Activated naive CD8-positive, alpha-beta T cell treated with anti-CD3 and anti-CD28 coated beads, Interleukin-2, amount 10 ng/mL, durations not matched to agents 7 days and 5 days (primary cell): ENCODE results near the gene CIDEB. TPM values are rescaled to one million over a fixed set of nuclear protein-coding genes. Genes with fewer than 3 reads are reported as not detected.
"Not testable (repeated sequence)": the region's sequence is repeated elsewhere in the genome, so short reads cannot be mapped to it uniquely, and the experiment has no call there.

ENCODE experiments used
- ATAC-seq: fragments of 150-1000 bp; cut with Tn5 transposase; one replicate; pipeline ENCODE4 v1.10.0; 2021; ENCODE audit warnings: low read depth, moderate library complexity
- POLR2A ChIA-PET: fragments of 350-600 bp; sonication (Branson Sonifier 250); formaldehyde crosslinking; loops from one replicate; lab custom pipeline; 2021; ENCODE audit warnings: antibody characterized with exemption; lab: Charles Lee
- DNase-seq: peaks from one replicate; pipeline ENCODE4 v3.0.0; 2021
- H3K27ac Mint-ChIP-seq: one replicate; pipeline ENCODE4 v1.8.0; 2022; ENCODE audit warnings: mild to moderate bottlenecking, mixed read lengths
- H3K27me3 Mint-ChIP-seq: one replicate; pipeline ENCODE4 v1.8.0; 2022; ENCODE audit warnings: mild to moderate bottlenecking, moderate library complexity, mixed read lengths
- H3K36me3 Mint-ChIP-seq: one replicate; pipeline ENCODE4 v1.8.0; 2021; ENCODE audit warnings: mild to moderate bottlenecking, mixed read lengths
- H3K4me1 Mint-ChIP-seq: one replicate; pipeline ENCODE4 v1.8.0; 2021; ENCODE audit warnings: mixed read lengths
- H3K4me3 Mint-ChIP-seq: one replicate; pipeline ENCODE4 v1.8.0; 2022; ENCODE audit warnings: mild to moderate bottlenecking, moderate library complexity, mixed read lengths
- H3K9me3 Mint-ChIP-seq: one replicate; pipeline ENCODE4 v1.8.0; 2021; ENCODE audit warnings: mixed read lengths
- total RNA-seq, 2 experiments: library from RNA; stranded (reverse); gene quantifications; one replicate each; pipeline ENCODE4 v1.2.3, GENCODE V29; 2021

CIDEB gene, protein sequence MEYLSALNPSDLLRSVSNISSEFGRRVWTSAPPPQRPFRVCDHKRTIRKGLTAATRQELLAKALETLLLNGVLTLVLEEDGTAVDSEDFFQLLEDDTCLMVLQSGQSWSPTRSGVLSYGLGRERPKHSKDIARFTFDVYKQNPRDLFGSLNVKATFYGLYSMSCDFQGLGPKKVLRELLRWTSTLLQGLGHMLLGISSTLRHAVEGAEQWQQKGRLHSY
- 10 to 100 TPM; 33.7 to 34.8 TPM for total RNA-seq

DNA sequence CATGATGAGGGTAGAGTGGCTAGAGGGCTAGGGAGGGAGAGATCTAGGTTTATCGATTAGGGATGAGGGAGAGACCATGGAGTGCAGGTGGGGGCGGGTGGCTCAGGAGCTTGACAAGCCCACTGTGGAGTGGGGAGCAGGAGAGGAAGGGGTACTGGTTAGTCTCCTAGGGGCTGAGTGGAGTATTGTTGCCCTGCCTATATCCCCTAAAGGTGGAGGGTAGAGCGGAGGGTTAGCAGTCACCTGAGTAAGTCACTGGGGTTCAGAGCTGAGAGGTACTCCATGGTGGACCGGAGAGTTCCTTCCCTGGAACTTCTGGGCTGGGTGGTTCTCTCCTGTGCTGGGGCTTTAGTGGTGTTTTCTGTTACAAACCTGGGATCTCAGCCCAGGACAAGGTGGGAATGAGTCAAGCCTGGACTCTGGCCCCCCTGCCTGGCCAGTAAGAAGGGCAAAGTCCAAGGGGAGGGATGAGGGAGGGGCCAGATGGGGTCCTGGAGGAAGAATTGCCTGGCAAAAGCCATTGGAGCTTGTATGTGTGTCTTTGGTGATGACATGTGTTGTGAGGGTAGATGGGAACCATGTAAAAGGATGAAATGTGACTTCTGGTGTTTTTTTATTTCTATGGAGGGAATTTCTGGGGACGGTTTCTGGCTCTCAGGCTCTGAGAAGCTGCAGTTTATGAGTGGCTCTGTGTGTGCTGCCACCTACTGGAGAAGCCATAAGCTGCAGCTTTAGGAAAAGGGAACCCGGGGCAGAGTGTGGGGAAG lies at the start of gene CIDEB:
Gene CIDEB, minus strand, starts transcription at position 403 of the 767 bp plus-strand sequence. Its CDS starts 119 bp downstream, at position 284.
- Mint-ChIP-seq H3K27me3 (no peaks in the 10 kb centered on the region), H3K4me1 (peaks cover 39% of the 10 kb centered on the region), H3K4me3 (no peak within 1 kb of the TSS), H3K36me3 (peaks cover 30% of the 10 kb centered on the region), H3K9me3 (no peaks in the 10 kb centered on the region), H3K27ac (peak within 1 kb of the TSS; percentile 65)
- no peak for ATAC-seq
- POLR2A ChIA-PET = interaction anchor here (0.9 to 5.7 kb wide), 9 partner anchors 10 to 146 kb away, joined by 3 to 32 read pairs (median 5); partner anchors contain the start of genes CBLN3, IRF9, KHNYN and MDP1
- peak; percentile 53 for DNase-seq

DNA sequence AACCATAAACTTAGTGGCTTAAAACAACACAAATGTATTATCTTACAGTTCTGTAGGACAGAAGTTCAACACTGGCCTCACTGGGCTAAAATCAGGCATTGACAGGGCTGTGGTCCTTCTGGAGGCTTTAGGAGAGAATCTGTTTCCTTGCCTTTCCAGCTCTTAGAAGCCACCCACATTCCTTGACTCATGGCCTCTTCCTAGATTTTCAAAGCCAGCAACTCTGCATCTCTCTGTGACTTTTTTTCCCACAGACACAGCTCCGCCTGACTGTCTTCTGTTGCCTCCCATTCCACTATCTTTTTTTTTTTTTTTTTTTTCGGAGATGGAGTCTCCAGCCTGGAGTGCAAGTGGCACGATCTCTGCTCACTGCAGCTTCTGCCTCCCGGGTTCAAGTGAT lies 48.4 kb upstream of the CIDEB start:
- Mint-ChIP-seq H3K27ac (no peak overlapping the region), H3K4me3 (no peak overlapping the region), H3K9me3 (no peaks in the 10 kb centered on the region), H3K4me1 (no peaks in the 10 kb centered on the region), H3K27me3 (peaks cover 39% of the 10 kb centered on the region), H3K36me3 (no peaks in the 10 kb centered on the region)
- POLR2A ChIA-PET = no interaction called here
- ATAC-seq (no peak), DNase-seq (no peak)

DNA sequence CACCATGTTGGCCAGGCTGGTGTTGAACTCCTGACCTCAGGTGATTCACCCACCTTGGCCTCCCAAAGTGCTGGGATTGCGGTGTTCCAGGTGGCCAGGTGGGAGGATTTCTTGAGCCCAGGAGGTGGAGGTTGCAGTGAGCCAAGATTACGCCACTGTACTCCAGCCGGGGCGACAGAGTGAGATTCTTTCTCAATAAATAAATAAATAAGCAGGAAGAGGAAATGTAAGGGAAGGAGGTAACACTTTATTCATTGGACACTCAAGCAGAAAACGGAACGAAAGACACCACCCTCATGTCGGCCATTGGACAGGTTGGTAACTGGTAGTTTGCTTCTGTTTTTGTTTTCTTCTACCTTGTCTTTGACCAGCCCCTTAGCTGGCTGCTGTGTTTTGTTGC lies 47.2 kb upstream of the CIDEB start:
- POLR2A ChIA-PET = no interaction called here
- H3K4me3 Mint-ChIP-seq = no peak overlapping the region
- DNase-seq (no peak), ATAC-seq (no peak)
- H3K4me1 Mint-ChIP-seq = no peaks in the 10 kb centered on the region
- H3K9me3 Mint-ChIP-seq = no peaks in the 10 kb centered on the region
- no peak overlapping the region for H3K27ac Mint-ChIP-seq
- no peaks in the 10 kb centered on the region for H3K36me3 Mint-ChIP-seq
- peaks cover 46% of the 10 kb centered on the region for H3K27me3 Mint-ChIP-seq

DNA sequence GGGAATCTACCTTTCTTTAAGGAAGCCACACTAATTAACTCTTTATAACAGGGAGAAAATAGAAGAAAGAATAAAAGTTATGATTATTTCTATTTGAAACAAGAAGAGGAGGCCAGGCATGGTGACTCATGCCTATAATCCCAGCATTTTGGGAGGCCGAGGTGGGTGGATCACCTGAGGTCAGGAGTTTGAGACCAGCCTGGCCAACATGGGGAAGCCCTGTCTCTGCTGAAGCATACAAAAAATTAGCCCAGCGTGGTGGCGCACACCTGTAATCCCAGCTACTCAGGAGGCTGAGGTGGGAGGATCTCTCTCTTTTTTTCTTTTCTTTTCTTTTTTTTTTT lies 46.7 kb upstream of the CIDEB start:
- H3K4me1 Mint-ChIP-seq, H3K9me3 Mint-ChIP-seq, H3K4me3 Mint-ChIP-seq, H3K36me3 Mint-ChIP-seq, DNase-seq, ATAC-seq, H3K27ac Mint-ChIP-seq: not testable (repeated sequence)
- H3K27me3 Mint-ChIP-seq = peaks cover 47% of the 10 kb centered on the region
- POLR2A ChIA-PET = interaction anchor here (0.7 kb wide), 1 partner anchor 15 kb away, joined by 5 read pairs; no protein-coding TSS in a partner anchor

DNA sequence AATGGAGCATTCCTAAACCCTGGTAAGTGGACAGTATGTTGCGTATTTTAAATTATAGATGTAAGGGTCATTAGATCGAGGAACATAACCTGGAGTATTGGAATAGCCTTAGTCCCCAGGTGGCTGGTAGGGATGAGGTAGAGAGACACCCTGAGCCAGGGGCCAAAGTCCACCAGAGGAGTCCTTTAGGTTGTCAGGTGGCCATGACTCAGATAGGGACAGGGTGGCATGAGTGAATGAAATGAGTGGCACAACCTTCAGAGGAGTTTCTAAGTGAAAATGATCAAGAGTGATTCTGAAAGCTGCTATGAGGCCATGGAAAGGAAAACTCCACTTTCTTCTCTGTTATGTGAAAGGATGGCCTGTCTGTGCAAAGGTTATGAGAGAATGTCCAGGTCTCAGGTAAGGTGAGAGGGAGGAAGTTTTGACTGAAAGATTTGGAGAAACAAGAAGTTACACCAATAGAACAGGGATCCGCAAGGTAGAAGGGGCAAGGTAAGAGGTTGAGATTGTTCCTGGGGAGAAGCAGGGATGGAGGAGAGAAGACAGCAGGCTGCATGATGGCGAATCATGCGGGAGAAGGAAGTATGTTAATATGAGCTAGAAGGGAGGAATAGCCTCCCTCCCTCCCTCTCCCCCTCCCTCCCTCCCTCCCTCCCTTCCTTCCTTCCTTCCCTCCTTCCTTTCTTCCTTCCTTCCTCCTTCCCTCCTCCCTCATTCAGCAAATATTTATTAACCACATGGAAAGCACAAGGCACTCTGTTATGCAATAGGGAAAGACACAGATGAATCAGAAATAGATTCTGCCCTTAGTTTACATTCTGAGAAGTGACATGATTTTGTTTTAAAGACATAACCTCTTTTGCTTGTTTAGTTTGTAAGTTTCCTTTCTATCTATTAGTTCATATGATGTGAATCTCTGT lies 46.0 kb upstream of the CIDEB start:
- Mint-ChIP-seq H3K4me1 (no peaks in the 10 kb centered on the region), H3K27me3 (peaks cover 51% of the 10 kb centered on the region), H3K4me3 (no peak overlapping the region), H3K27ac (no peak overlapping the region), H3K9me3 (no peaks in the 10 kb centered on the region), H3K36me3 (no peaks in the 10 kb centered on the region)
- no peak for ATAC-seq
- POLR2A ChIA-PET = interaction anchor here (0.7 kb wide), 1 partner anchor 16 kb away, joined by 5 read pairs; no protein-coding TSS in a partner anchor
- DNase-seq = no peak

DNA sequence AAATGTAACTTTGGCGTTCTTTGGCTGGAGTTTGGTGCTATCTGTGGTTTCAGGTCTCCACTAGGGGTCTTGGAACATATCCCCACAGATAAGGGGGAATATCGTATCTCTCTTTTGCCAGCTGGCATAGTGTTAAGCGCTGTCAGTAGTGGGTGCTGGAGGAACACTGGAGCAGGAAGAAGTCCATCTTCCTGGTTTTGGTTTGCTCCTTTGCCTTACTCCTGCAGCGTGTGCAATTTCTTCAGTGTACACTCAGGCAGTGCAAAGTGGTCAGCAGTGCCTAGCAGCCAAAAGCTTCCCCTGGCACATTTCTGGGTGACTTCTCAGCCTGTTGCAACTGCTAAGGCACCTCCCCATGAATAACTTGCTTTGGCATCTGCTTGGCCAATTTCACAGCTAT lies 43.7 kb upstream of the CIDEB start:
- Mint-ChIP-seq H3K36me3 (no peaks in the 10 kb centered on the region), H3K9me3 (no peaks in the 10 kb centered on the region), H3K4me3 (no peak overlapping the region), H3K27me3 (peaks cover 58% of the 10 kb centered on the region), H3K4me1 (no peaks in the 10 kb centered on the region), H3K27ac (no peak overlapping the region)
- ATAC-seq (no peak), DNase-seq (no peak)
- POLR2A ChIA-PET = no interaction called here

DNA sequence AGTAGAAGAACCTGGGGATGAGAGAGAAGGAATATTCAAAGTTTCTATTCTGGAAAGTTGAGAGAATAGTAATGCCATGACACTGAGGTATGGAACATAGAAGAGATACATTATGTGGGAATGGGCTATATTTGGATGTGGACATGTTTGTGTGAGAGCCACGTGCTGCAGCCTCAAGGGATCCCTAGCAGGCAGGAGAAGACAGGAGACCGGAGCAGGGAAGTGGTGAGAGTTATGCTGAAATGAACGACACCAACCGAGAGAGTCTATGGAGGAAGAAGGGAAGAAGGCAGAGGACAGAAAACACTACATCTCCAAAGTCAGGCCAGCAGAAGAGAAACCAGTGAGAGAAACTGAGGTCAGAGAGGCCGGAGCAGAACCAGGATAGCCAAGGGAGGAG lies 42.0 kb upstream of the CIDEB start:
- no peak overlapping the region for H3K27ac Mint-ChIP-seq
- H3K36me3 Mint-ChIP-seq = no peaks in the 10 kb centered on the region
- POLR2A ChIA-PET = no interaction called here
- DNase-seq = no peak
- H3K4me1 Mint-ChIP-seq = no peaks in the 10 kb centered on the region
- no peaks in the 10 kb centered on the region for H3K9me3 Mint-ChIP-seq
- ATAC-seq = no peak
- H3K4me3 Mint-ChIP-seq = no peak overlapping the region
- peaks cover 64% of the 10 kb centered on the region for H3K27me3 Mint-ChIP-seq

DNA sequence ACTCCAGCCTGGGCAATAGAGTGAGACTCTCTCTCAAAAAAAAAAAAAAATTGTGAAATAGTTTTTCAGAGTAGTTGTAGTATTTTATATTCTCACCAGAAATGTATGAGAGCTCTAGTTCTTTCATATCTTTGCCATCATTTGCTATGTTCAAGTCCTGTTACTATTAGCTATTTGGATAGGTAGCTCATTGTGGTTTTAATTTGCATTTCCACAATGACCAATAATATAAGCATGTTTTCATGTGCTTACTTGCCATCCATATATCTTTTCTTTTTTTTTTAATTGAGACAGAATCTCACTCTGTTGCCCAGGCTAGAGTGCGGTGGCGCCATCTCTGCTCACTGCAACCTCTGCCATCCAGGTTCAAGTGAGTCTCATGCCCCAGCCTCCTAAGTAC lies 40.4 kb upstream of the CIDEB start:
- Mint-ChIP-seq H3K27ac (no peak overlapping the region), H3K4me3 (no peak overlapping the region), H3K4me1 (no peaks in the 10 kb centered on the region), H3K36me3 (no peaks in the 10 kb centered on the region), H3K27me3 (peaks cover 65% of the 10 kb centered on the region), H3K9me3 (no peaks in the 10 kb centered on the region)
- DNase-seq (no peak), ATAC-seq (no peak)
- POLR2A ChIA-PET = no interaction called here

DNA sequence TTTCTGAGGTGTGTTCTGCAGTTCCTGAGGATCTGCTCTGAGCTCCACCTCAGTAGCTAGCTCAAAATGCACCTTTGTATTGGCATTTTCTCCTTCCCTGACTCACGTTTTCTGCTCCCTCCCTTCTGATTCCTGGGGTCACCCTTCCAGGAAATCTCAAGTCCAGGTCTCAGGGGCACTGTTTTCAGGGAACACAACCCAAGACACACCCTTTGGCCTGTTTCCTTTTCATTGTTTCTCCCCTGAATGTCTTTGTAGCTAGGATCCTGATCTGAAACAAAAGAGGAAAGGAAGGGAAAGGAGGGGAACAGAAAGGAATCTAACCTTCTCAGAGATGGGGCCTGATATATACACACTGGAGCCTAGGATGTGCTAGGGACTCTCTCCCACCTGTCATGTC lies 39.4 kb upstream of the CIDEB start:
- ATAC-seq (no peak), DNase-seq (no peak)
- no peak overlapping the region for H3K27ac Mint-ChIP-seq
- peaks cover 62% of the 10 kb centered on the region for H3K27me3 Mint-ChIP-seq
- H3K4me1 Mint-ChIP-seq = no peaks in the 10 kb centered on the region
- H3K36me3 Mint-ChIP-seq = no peaks in the 10 kb centered on the region
- no peaks in the 10 kb centered on the region for H3K9me3 Mint-ChIP-seq
- H3K4me3 Mint-ChIP-seq = no peak overlapping the region
- POLR2A ChIA-PET = interaction anchor here (1.0 kb wide), 1 partner anchor 82 kb away, joined by 3 read pairs; the partner anchor contains the start of genes CBLN3 and KHNYN

DNA sequence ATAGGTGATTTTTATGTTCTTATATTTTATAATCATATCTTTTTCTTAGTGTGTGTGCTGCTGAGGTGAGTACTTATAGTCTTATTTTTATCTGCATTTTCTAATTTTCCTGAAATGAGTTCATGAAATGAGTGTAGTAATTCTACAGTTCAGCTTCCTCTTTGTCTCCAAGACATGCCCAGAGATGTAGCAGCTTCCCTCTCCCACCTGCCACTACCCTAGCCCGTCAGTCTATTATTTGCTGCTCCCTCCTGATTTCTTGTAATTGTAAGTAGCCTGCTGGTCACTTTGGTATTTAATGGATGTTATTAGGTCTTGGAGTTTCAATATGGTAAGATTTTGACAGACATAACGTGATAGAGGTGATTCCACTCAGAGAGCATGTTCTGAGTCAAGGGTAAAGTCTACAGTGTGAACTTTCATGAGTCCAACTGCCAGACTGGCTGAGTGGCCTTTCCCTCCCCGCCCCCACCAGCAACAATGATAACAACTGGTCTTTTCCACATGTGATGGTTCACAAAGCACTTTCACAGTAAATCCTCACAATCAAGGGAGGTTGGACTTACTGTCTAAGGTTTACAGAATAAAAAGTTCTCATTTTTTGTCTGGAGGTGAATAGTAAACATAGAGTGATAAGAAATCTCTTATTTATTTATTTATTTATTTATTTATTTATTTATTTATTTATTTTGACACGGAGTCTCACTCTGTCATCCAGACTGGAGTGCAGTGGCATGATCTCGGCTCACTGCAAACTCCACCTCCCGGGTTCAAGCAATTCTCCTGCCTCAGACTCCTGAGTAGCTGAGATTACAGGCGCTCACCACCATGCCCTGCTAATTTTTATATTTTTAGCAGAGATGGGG lies 36.3 kb upstream of the CIDEB start:
- no peak for DNase-seq
- no peaks in the 10 kb centered on the region for H3K36me3 Mint-ChIP-seq
- peaks cover 4% of the 10 kb centered on the region for H3K4me1 Mint-ChIP-seq
- H3K9me3 Mint-ChIP-seq = no peaks in the 10 kb centered on the region
- POLR2A ChIA-PET = no interaction called here
- no peak overlapping the region for H3K4me3 Mint-ChIP-seq
- H3K27me3 Mint-ChIP-seq = peaks cover 38% of the 10 kb centered on the region
- H3K27ac Mint-ChIP-seq = no peak overlapping the region
- no peak for ATAC-seq

DNA sequence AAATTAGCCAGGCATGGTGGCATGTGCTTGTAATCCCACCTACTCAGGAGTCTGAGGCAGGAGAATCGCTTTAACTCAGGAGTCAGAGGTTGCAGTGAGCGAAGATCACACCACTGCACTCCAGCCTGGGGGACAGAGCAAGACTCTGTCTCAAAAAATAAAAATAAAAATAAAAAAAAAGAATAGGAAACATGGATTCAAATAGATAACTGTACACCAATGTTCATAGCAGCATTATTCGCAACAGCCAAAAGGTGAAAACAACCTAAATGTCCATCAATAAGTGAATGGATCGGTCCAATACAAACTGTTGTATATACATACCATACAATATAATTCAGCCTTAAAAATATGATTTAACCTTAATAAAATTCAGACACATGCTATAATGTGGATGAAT lies 35.1 kb upstream of the CIDEB start:
- POLR2A ChIA-PET = interaction anchor here (4.2 kb wide), 1 partner anchor 88 kb away, joined by 53 read pairs; the partner anchor contains the start of genes CBLN3 and KHNYN
- Mint-ChIP-seq H3K36me3 (peaks cover 7% of the 10 kb centered on the region), H3K27me3 (peaks cover 29% of the 10 kb centered on the region), H3K27ac (no peak overlapping the region), H3K4me3 (no peak overlapping the region), H3K9me3 (no peaks in the 10 kb centered on the region), H3K4me1 (peaks cover 13% of the 10 kb centered on the region)
- DNase-seq = no peak
- ATAC-seq = no peak

DNA sequence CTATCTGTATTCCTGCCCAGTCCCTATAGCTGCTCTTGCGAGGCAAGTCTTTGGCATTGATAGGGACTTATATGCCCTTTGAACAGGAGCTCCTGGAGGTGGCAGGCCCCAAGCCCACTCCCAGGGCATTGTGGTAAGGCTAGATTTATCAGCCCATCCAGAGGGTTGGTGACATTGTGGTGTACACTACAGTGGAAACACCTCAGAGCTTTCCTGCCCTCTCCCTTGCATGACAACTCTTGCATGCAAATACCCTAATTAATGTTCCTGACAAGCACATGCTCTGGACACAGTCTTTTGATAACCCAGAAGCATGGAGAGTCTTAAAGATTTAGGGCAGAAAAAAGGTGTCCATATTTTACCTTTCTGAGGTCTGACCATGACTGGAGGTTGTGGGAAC lies 32.8 kb upstream of the CIDEB start:
- no peak overlapping the region for H3K27ac Mint-ChIP-seq
- peaks cover 17% of the 10 kb centered on the region for H3K27me3 Mint-ChIP-seq
- ATAC-seq (no peak), DNase-seq (no peak)
- H3K4me3 Mint-ChIP-seq = peak overlapping the region; percentile 94
- H3K9me3 Mint-ChIP-seq = no peaks in the 10 kb centered on the region
- peaks cover 9% of the 10 kb centered on the region for H3K36me3 Mint-ChIP-seq
- POLR2A ChIA-PET = interaction anchor here (1.6 to 4.2 kb wide), 2 partner anchors 90 to 96 kb away, joined by 8 to 53 read pairs; partner anchors contain the start of genes CBLN3 and KHNYN
- H3K4me1 Mint-ChIP-seq = peaks cover 13% of the 10 kb centered on the region
